Left lung (tissue), 10 donors: Measurements from ENCODE around the gene PRODH2. TPM values are rescaled to one million over a fixed set of nuclear protein-coding genes. Genes with fewer than 3 reads are reported as not detected.
A peak's percentile ranks its signal among the peaks of the same experiment; 100 is the strongest.

ENCODE experiments used
- ATAC-seq: fragments of 200-7000 bp; cut with Tn5 transposase; one replicate; pipeline ENCODE4 v1.9.1; 2020; ENCODE audit warnings: moderate library complexity
- DNase-seq, 4 donors: peaks; one replicate each; pipeline ENCODE4 v3.0.0-alpha.2; 2013 to 2020
- H3K27ac ChIP-seq, 2 donors: fragments of 200-600 bp; sonication (generic) in 1 of 2; one replicate each; pipeline versions ENCODE4 v1.5.0 to v1.8.0; 2020 to 2021
- H3K27me3 ChIP-seq, 2 donors: fragments of 200-600 bp; sonication (generic) in 1 of 2; one replicate each; pipeline versions ENCODE4 v1.5.0 to v1.8.0; 2020 to 2021
- H3K36me3 ChIP-seq, 2 donors: fragments of 200-600 bp; sonication (generic) in 1 of 2; one replicate each; pipeline versions ENCODE4 v1.5.0 to v1.8.0; 2020 to 2021
- H3K4me1 ChIP-seq, 2 donors: fragments of 200-600 bp; one replicate each; pipeline ENCODE4 v1.8.0; 2021
- H3K4me3 ChIP-seq, 2 donors: fragments of 200-600 bp; sonication (generic) in 1 of 2; one replicate each; pipeline versions ENCODE4 v1.5.0 to v1.8.0; 2020 to 2021; ENCODE audit warnings: mild to moderate bottlenecking in 1 of 2
- H3K9me3 ChIP-seq, 2 donors: fragments of 200-600 bp; sonication (generic) in 1 of 2; one replicate each; pipeline versions ENCODE4 v1.5.0 to v1.8.0; 2020 to 2021
- CTCF ChIP-seq, 2 donors: fragments of 200-600 bp; sonication (generic) in 1 of 2; IDR thresholded peaks; one replicate each; pipeline versions ENCODE4 v1.5.0 to v1.8.0; 2021; ENCODE audit warnings: antibody characterized with exemption in 2 of 2
- intact Hi-C, 2 donors: fragments of 100-400 bp; cut with DNase I; formaldehyde crosslinking; loops; one replicate each; pipeline versions ENCODE4 v1.11.2 to v1.14.2; 2022
- polyA plus RNA-seq, 6 donors: library from polyadenylated mRNA; unstranded; fragments of 120-200 nt; gene quantifications; one replicate each; pipeline ENCODE4 v1.2.1, GENCODE V29; 2013; ENCODE audit not compliant: insufficient read length in 6 of 6
- total RNA-seq, 2 donors: library from RNA; stranded (reverse); fragmentation: NEBNext Ultra II Directional; extraction: Animal tissue kit (Norgen Biotek cat#: 25700); gene quantifications; one replicate each; pipeline ENCODE4 v1.2.1, GENCODE V29; 2021
- donor health status: DM: no; HTN: yes; CAD: no.
- donor health status: DM: no; HTN: no; CAD: no.

The PRODH2 gene
- total and polyA plus RNA-seq, 8 donors: 0.15 to 0.31 (median 0.16) TPM; not detected in 5

DNA sequence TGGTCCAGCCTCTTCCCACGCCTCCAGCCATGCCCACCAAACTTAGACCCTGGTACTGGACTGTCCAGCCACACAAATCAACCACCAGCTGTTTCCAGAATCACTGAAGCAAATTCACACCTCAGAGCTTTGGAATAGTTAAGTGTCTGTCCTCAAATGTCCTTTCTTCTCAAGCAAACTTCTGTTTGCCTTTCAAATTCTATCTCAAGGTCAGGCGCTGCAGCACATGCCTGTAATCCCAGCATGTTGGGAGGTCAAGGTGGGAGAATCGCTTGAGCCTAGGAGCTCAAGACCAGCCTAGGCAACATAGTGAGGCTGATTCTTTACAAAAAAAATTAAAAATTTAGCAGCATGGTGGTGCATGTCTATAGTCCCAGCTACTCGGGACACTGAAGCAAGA is 19.4 kb upstream of the PRODH2 start:
- Histone ChIP-seq H3K36me3 (no peaks in the 10 kb centered on the region), H3K27ac (no peak overlapping the region), H3K4me1 (no peaks in the 10 kb centered on the region), H3K9me3 (no peaks in the 10 kb centered on the region), H3K27me3 (peaks cover 0 to 85% of the 10 kb centered on the region in 2 donors), H3K4me3 (no peak overlapping the region)
- ATAC-seq: no peak
- intact Hi-C loops: no loop called here
- no peak for DNase-seq
- TF ChIP-seq CTCF (IDR thresholded peaks at IDR 0.05): no peak

- H3K4me3 ChIP-seq: no peak overlapping the region
- H3K27ac ChIP-seq: no peak overlapping the region
- H3K4me1 ChIP-seq: no peaks in the 10 kb centered on the region
- H3K36me3 ChIP-seq: no peaks in the 10 kb centered on the region
- peaks cover 0 to 84% of the 10 kb centered on the region in 2 donors for H3K27me3 ChIP-seq
- no peaks in the 10 kb centered on the region for H3K9me3 ChIP-seq
- ATAC-seq (no peak), DNase-seq (no peak)
- intact Hi-C loops: no loop called here
- no peak for TF ChIP-seq CTCF (IDR thresholded peaks at IDR 0.05)
Measured at GRCh38 chr19:35830986-35831385, 18.3 kb upstream of the PRODH2 start.

GRCh38 chr19:35828692-35829301 is 16.2 kb upstream of the PRODH2 start:
- Histone ChIP-seq H3K9me3 (no peaks in the 10 kb centered on the region), H3K27me3 (peaks cover 0 to 80% of the 10 kb centered on the region in 2 donors), H3K36me3 (no peaks in the 10 kb centered on the region), H3K4me1 (no peaks in the 10 kb centered on the region), H3K27ac (no peak overlapping the region), H3K4me3 (no peak overlapping the region)
- peak in 3 of 4 donors; percentile 59 to 88 (median 73) for DNase-seq
- no peak for TF ChIP-seq CTCF (IDR thresholded peaks at IDR 0.05)
- intact Hi-C loops: no loop called here
- peak; percentile 88 for ATAC-seq

GRCh38 chr19:35824150-35824549 is 11.5 kb upstream of the PRODH2 start:
- Histone ChIP-seq H3K27ac (no peak overlapping the region), H3K4me3 (no peak overlapping the region), H3K9me3 (no peaks in the 10 kb centered on the region), H3K36me3 (no peaks in the 10 kb centered on the region), H3K4me1 (no peaks in the 10 kb centered on the region), H3K27me3 (peaks cover 0 to 71% of the 10 kb centered on the region in 2 donors)
- ATAC-seq (no peak), DNase-seq (no peak)
- no peak for TF ChIP-seq CTCF (IDR thresholded peaks at IDR 0.05)
- intact Hi-C loops: no loop called here

- H3K4me3 ChIP-seq: no peak overlapping the region
- no peak for TF ChIP-seq CTCF (IDR thresholded peaks at IDR 0.05)
- no peak for DNase-seq
- H3K36me3 ChIP-seq: no peaks in the 10 kb centered on the region
- H3K27ac ChIP-seq: no peak overlapping the region
- H3K4me1 ChIP-seq: no peaks in the 10 kb centered on the region
- ATAC-seq: no peak
- peaks cover 0 to 74% of the 10 kb centered on the region in 2 donors for H3K27me3 ChIP-seq
- intact Hi-C loops: no loop called here
- no peaks in the 10 kb centered on the region for H3K9me3 ChIP-seq
Measured at GRCh38 chr19:35822579-35822978, 9.9 kb upstream of the PRODH2 start.
